Measurements from ENCODE around the gene SMC2.

Gene SMC2

DNA sequence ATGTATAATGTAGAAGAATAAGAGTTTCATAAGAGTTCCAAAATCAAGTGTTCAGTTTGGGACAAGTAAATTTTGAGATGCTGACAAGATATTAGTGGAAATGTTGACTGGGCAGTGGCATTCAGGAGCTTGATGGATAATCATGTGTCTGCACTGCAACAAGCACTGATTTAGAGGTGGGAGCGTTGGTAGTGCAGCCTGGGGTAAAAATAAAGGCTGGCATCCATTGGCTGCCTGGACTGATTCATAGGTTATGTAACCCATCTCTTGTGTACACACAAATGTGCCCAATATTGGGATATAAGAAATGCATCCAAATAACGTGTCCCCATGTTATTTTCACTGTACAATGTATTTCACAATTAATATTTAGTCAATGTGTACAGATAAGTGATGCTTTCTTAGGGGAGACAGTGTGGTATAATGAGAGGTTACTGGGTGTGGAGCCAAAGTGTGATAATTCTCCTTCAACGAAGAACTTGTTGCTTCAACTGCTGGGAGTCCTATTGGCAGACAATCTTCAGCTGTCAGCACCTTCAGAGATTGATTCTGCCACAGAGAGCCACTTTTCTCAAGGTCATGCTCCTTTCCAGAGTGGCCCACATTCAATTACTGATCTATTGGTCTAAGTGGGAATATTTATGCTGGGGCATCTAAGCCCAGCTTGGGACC lies 20.9 kb upstream of the SMC2 start:
- TF ChIP-seq, protein P1, sequence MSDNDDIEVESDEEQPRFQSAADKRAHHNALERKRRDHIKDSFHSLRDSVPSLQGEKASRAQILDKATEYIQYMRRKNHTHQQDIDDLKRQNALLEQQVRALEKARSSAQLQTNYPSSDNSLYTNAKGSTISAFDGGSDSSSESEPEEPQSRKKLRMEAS (IDR thresholded peaks at IDR 0.05): no peak
- TF ChIP-seq FOXM1 (IDR thresholded peaks at IDR 0.05; ENCODE audit: borderline replicate concordance, low read depth) (no peak), TEAD4 (IDR thresholded peaks at IDR 0.05) (no peak), CEBPB (IDR thresholded peaks at IDR 0.05) (no peak), TCF12 (IDR thresholded peaks at IDR 0.05; ENCODE audit: low read depth) (no peak), ZBTB7A (IDR thresholded peaks at IDR 0.05; ENCODE audit: low read depth) (no peak), CREB1 (IDR thresholded peaks at IDR 0.05; ENCODE audit: low read depth) (no peak)

DNA sequence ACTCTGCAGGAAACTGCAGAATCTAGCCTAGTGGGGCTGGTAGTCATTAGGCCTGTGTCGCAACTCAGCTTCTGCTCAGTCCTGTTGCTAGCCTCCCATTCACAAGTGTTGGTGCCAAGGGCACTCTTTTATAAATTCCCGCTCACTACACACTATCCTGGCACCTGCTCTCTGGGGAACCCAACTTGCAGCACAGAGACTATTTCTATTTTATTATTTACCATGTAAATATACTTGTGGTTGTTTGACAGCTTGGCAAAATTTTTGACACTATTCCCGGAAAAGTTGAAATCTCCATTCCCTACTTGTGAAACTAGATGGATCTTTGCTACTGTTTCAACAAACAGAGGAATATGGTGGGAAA lies 20.4 kb upstream of the SMC2 start:
- TF ChIP-seq NFIC (IDR thresholded peaks at IDR 0.05) (no peak), CEBPB (IDR thresholded peaks at IDR 0.05) (no peak)
- TF ChIP-seq, protein P2, sequence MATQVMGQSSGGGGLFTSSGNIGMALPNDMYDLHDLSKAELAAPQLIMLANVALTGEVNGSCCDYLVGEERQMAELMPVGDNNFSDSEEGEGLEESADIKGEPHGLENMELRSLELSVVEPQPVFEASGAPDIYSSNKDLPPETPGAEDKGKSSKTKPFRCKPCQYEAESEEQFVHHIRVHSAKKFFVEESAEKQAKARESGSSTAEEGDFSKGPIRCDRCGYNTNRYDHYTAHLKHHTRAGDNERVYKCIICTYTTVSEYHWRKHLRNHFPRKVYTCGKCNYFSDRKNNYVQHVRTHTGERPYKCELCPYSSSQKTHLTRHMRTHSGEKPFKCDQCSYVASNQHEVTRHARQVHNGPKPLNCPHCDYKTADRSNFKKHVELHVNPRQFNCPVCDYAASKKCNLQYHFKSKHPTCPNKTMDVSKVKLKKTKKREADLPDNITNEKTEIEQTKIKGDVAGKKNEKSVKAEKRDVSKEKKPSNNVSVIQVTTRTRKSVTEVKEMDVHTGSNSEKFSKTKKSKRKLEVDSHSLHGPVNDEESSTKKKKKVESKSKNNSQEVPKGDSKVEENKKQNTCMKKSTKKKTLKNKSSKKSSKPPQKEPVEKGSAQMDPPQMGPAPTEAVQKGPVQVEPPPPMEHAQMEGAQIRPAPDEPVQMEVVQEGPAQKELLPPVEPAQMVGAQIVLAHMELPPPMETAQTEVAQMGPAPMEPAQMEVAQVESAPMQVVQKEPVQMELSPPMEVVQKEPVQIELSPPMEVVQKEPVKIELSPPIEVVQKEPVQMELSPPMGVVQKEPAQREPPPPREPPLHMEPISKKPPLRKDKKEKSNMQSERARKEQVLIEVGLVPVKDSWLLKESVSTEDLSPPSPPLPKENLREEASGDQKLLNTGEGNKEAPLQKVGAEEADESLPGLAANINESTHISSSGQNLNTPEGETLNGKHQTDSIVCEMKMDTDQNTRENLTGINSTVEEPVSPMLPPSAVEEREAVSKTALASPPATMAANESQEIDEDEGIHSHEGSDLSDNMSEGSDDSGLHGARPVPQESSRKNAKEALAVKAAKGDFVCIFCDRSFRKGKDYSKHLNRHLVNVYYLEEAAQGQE (IDR thresholded peaks at IDR 0.05; ENCODE audit: low read depth): no peak

DNA sequence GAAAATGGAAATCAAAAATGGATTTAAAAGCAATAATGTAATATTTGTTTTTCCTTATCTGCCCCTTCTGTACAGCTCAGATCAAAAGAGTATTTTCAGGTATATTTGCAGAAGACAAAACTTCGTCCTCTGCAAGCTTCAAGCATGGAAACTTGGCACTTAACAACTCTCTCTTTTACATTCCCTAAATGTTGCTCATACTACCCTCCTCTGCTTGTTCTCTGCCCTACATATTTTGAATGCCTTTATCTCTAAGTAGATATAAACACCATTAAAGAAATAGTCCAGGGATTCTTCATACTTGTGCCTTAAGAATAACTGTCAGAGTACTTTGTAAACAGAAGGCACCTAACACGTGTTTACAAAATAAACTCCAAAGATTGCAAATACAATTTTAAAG lies 19.2 kb upstream of the SMC2 start:
- no peak for TF ChIP-seq TCF12 (IDR thresholded peaks at IDR 0.05; ENCODE audit: low read depth)
- TF ChIP-seq, protein P1 (IDR thresholded peaks at IDR 0.05): no peak
- TF ChIP-seq FOXM1 (IDR thresholded peaks at IDR 0.05; ENCODE audit: borderline replicate concordance, low read depth): no peak
- TF ChIP-seq YY1 (IDR thresholded peaks at IDR 0.05; ENCODE audit: low read depth): no peak
- no peak for TF ChIP-seq CEBPB (IDR thresholded peaks at IDR 0.05)
- no peak for TF ChIP-seq NFIC (IDR thresholded peaks at IDR 0.05)
- TF ChIP-seq, protein P2 (IDR thresholded peaks at IDR 0.05; ENCODE audit: low read depth): no peak
- TF ChIP-seq, protein P3, sequence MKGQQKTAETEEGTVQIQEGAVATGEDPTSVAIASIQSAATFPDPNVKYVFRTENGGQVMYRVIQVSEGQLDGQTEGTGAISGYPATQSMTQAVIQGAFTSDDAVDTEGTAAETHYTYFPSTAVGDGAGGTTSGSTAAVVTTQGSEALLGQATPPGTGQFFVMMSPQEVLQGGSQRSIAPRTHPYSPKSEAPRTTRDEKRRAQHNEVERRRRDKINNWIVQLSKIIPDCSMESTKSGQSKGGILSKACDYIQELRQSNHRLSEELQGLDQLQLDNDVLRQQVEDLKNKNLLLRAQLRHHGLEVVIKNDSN (IDR thresholded peaks at IDR 0.05): no peak
- no peak for TF ChIP-seq EP300 (IDR thresholded peaks at IDR 0.05; ENCODE audit: borderline replicate concordance)
- TF ChIP-seq TAF1 (IDR thresholded peaks at IDR 0.05; ENCODE audit: low read depth): no peak
- TF ChIP-seq EGR1 (IDR thresholded peaks at IDR 0.05): no peak
- no peak for TF ChIP-seq CREB1 (IDR thresholded peaks at IDR 0.05; ENCODE audit: low read depth)
- no peak for TF ChIP-seq TEAD4 (IDR thresholded peaks at IDR 0.05)
- TF ChIP-seq ZBTB7A (IDR thresholded peaks at IDR 0.05; ENCODE audit: low read depth): no peak
- no peak for TF ChIP-seq RAD21 (IDR thresholded peaks at IDR 0.05; ENCODE audit: low read depth)

DNA sequence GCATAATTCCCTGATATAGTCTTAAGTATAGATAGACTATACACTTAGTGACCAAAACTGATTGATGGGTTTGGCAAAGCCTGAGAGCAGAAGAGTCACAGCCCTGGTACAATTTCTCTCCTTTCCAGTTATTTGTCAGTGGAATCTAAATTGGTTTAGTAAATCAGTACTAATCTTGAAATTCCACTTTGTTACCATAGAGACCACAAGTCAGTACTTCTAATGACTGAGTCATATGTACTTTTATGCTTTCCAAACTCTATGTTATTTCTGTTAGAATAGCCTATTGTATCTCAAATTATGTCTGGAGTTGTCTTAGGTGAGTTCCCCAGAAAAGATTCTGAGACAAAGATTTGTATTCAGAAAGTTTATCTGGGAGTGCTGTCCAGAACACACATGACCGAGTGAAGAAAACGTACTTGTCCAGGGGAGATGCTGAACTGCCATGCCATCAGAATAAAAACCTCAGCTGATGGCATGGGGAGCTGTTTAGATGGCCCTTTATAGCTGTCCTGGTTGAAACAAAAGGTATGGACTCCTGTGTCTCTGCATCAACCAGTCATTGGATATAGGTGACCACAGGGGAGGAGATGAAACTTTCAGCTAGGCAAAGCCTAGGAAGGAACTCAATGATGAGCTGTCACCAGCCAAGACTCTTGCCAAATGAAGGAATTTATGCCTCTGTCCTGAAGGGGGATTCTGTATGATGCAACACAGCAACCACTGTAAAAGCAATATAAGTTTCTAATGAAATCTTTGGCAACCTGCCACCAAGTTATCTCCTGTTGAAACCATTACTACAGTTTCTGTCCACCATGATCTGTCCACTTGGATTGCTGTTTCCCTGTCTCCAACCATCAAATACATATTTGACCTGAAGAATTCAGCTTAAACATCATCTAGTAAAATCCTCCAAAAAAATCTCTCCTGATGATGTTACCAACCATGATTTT lies 18.0 kb upstream of the SMC2 start:
- TF ChIP-seq TAF1 (IDR thresholded peaks at IDR 0.05; ENCODE audit: low read depth) (no peak), YY1 (IDR thresholded peaks at IDR 0.05; ENCODE audit: low read depth) (no peak), NFIC (IDR thresholded peaks at IDR 0.05) (no peak), EP300 (IDR thresholded peaks at IDR 0.05; ENCODE audit: borderline replicate concordance) (no peak), CREB1 (IDR thresholded peaks at IDR 0.05; ENCODE audit: low read depth) (no peak), FOXM1 (IDR thresholded peaks at IDR 0.05; ENCODE audit: borderline replicate concordance, low read depth) (no peak), EGR1 (IDR thresholded peaks at IDR 0.05) (no peak), ZBTB7A (IDR thresholded peaks at IDR 0.05; ENCODE audit: low read depth) (no peak), CEBPB (IDR thresholded peaks at IDR 0.05) (no peak), RAD21 (IDR thresholded peaks at IDR 0.05; ENCODE audit: low read depth) (no peak), TCF12 (IDR thresholded peaks at IDR 0.05; ENCODE audit: low read depth) (no peak), TEAD4 (IDR thresholded peaks at IDR 0.05) (no peak)
- TF ChIP-seq, protein P3 (IDR thresholded peaks at IDR 0.05): no peak
- TF ChIP-seq, protein P2 (IDR thresholded peaks at IDR 0.05; ENCODE audit: low read depth): no peak
- TF ChIP-seq, protein P1 (IDR thresholded peaks at IDR 0.05): no peak

All from Ishikawa (cell line).